HUES48 (cell line): Measurements from ENCODE around the gene BTBD10.

Experiments
- H3K27ac ChIP-seq: one replicate; pipeline ENCODE4 v1.7.0; 2013; ENCODE audit warnings: low read depth, low read length, inconsistent platforms
- H3K27me3 ChIP-seq: 2 replicates; pipeline ENCODE4 v1.6.1; 2013; ENCODE audit warnings: mild to moderate bottlenecking, low read length; ENCODE audit not compliant: control insufficient read depth, insufficient read depth
- H3K36me3 ChIP-seq: 2 replicates; pipeline ENCODE4 v1.6.1; 2013; ENCODE audit warnings: low read length; ENCODE audit not compliant: control insufficient read depth, insufficient read depth
- H3K4me1 ChIP-seq: 2 replicates; pipeline ENCODE4 v1.6.1; 2013; ENCODE audit warnings: mild to moderate bottlenecking, low read length; ENCODE audit not compliant: control insufficient read depth, insufficient read depth
- H3K4me3 ChIP-seq: 2 replicates; pipeline ENCODE4 v1.5.1; 2013; ENCODE audit warnings: mild to moderate bottlenecking, low read depth, low read length
- H3K9ac ChIP-seq: 2 replicates; pipeline ENCODE4 v1.6.1; 2013; ENCODE audit warnings: mild to moderate bottlenecking, low read depth, low read length, moderate library complexity
- H3K9me3 ChIP-seq: 2 replicates; pipeline ENCODE4 v1.6.1; 2013; ENCODE audit warnings: low read length; ENCODE audit not compliant: control insufficient read depth, insufficient read depth

Gene BTBD10

GRCh38 chr11:13375798-13376197, 87.2 kb downstream of the BTBD10 start:
- no peaks in the 10 kb centered on the region for H3K36me3 ChIP-seq
- no peak overlapping the region for H3K4me3 ChIP-seq
- H3K27me3 ChIP-seq: no peaks in the 10 kb centered on the region
- no peaks in the 10 kb centered on the region for H3K9me3 ChIP-seq
- no peak overlapping the region for H3K27ac ChIP-seq
- H3K9ac ChIP-seq: no peak overlapping the region
- no peaks in the 10 kb centered on the region for H3K4me1 ChIP-seq

GRCh38 chr11:13373216-13373615, 89.8 kb downstream of the BTBD10 start:
- Histone ChIP-seq H3K9me3 (no peaks in the 10 kb centered on the region), H3K4me1 (no peaks in the 10 kb centered on the region), H3K4me3 (no peak overlapping the region), H3K27me3 (no peaks in the 10 kb centered on the region), H3K9ac (no peak overlapping the region), H3K27ac (no peak overlapping the region), H3K36me3 (no peaks in the 10 kb centered on the region)

- H3K4me1 ChIP-seq: no peaks in the 10 kb centered on the region
- H3K27me3 ChIP-seq: no peaks in the 10 kb centered on the region; the same call in 1 of the 2 replicates
- no peak overlapping the region for H3K9ac ChIP-seq
- H3K9me3 ChIP-seq: no peaks in the 10 kb centered on the region
- H3K36me3 ChIP-seq: no peaks in the 10 kb centered on the region
- no peak overlapping the region for H3K4me3 ChIP-seq
- no peak overlapping the region for H3K27ac ChIP-seq
Measured at GRCh38 chr11:13368041-13368446, 95.0 kb downstream of the BTBD10 start.

GRCh38 chr11:13367115-13367514, 95.9 kb downstream of the BTBD10 start:
- no peaks in the 10 kb centered on the region for H3K4me1 ChIP-seq
- H3K4me3 ChIP-seq: no peak overlapping the region
- H3K9me3 ChIP-seq: no peaks in the 10 kb centered on the region
- H3K36me3 ChIP-seq: no peaks in the 10 kb centered on the region
- H3K27ac ChIP-seq: no peak overlapping the region
- H3K9ac ChIP-seq: no peak overlapping the region
- H3K27me3 ChIP-seq: no peaks in the 10 kb centered on the region; the same call in 1 of the 2 replicates

- H3K27me3 ChIP-seq: no peaks in the 10 kb centered on the region; the same call in 1 of the 2 replicates
- H3K27ac ChIP-seq: no peak overlapping the region
Measured at GRCh38 chr11:13366266-13367026, 96.6 kb downstream of the BTBD10 start.

GRCh38 chr11:13364388-13364787, 98.6 kb downstream of the BTBD10 start:
- H3K4me3 ChIP-seq: no peak overlapping the region
- H3K9me3 ChIP-seq: no peaks in the 10 kb centered on the region
- H3K36me3 ChIP-seq: no peaks in the 10 kb centered on the region
- no peaks in the 10 kb centered on the region; the same call in 1 of the 2 replicates for H3K27me3 ChIP-seq
- H3K4me1 ChIP-seq: no peaks in the 10 kb centered on the region
- peak overlapping the region; percentile 79 for H3K27ac ChIP-seq
- no peak overlapping the region for H3K9ac ChIP-seq

More at GRCh38 chr11:13366266-13367026, 96.6 kb downstream of the BTBD10 start:
- H3K4me1 ChIP-seq: no peaks in the 10 kb centered on the region
- H3K36me3 ChIP-seq: no peaks in the 10 kb centered on the region
- no peaks in the 10 kb centered on the region for H3K9me3 ChIP-seq
- no peak overlapping the region for H3K4me3 ChIP-seq
- H3K9ac ChIP-seq: no peak overlapping the region

- Histone ChIP-seq H3K27ac (no peak overlapping the region), H3K27me3 (no peaks in the 10 kb centered on the region; the same call in 1 of the 2 replicates), H3K36me3 (no peaks in the 10 kb centered on the region), H3K4me3 (no peak overlapping the region), H3K4me1 (no peaks in the 10 kb centered on the region), H3K9me3 (no peaks in the 10 kb centered on the region), H3K9ac (no peak overlapping the region)
Measured at GRCh38 chr11:13362596-13363109, 100.4 kb downstream of the BTBD10 start.

GRCh38 chr11:13358596-13359270, 104.3 kb downstream of the BTBD10 start:
- H3K4me1 ChIP-seq: no peaks in the 10 kb centered on the region
- no peak overlapping the region for H3K4me3 ChIP-seq
- no peak overlapping the region for H3K27ac ChIP-seq
- no peaks in the 10 kb centered on the region for H3K9me3 ChIP-seq
- H3K36me3 ChIP-seq: no peaks in the 10 kb centered on the region
- no peak overlapping the region for H3K9ac ChIP-seq
- H3K27me3 ChIP-seq: no peaks in the 10 kb centered on the region; the same call in 1 of the 2 replicates

GRCh38 chr11:13357232-13357631, 105.8 kb downstream of the BTBD10 start:
- Histone ChIP-seq H3K9ac (no peak overlapping the region), H3K9me3 (no peaks in the 10 kb centered on the region), H3K27me3 (no peaks in the 10 kb centered on the region), H3K27ac (no peak overlapping the region), H3K4me3 (no peak overlapping the region), H3K4me1 (no peaks in the 10 kb centered on the region), H3K36me3 (no peaks in the 10 kb centered on the region)

- H3K27ac ChIP-seq: no peak overlapping the region
- no peaks in the 10 kb centered on the region for H3K27me3 ChIP-seq
- H3K4me3 ChIP-seq: no peak overlapping the region
- H3K9ac ChIP-seq: no peak overlapping the region
- no peaks in the 10 kb centered on the region for H3K4me1 ChIP-seq
- H3K36me3 ChIP-seq: no peaks in the 10 kb centered on the region
- no peaks in the 10 kb centered on the region for H3K9me3 ChIP-seq
Measured at GRCh38 chr11:13355191-13355590, 107.8 kb downstream of the BTBD10 start.

- H3K9me3 ChIP-seq: no peaks in the 10 kb centered on the region
- H3K36me3 ChIP-seq: no peaks in the 10 kb centered on the region
- H3K27ac ChIP-seq: no peak overlapping the region
- H3K4me3 ChIP-seq: no peak overlapping the region
- H3K9ac ChIP-seq: no peak overlapping the region
- H3K27me3 ChIP-seq: no peaks in the 10 kb centered on the region
- no peaks in the 10 kb centered on the region for H3K4me1 ChIP-seq
Measured at GRCh38 chr11:13354335-13354734, 108.7 kb downstream of the BTBD10 start.
